Stimulated activated CD4-positive, alpha-beta T cell treated with anti-CD3 and anti-CD28 coated beads, Interleukin-4, amount 100 ng/mL, for 24 hours (primary cell): ENCODE results near the gene PEX1.
A peak's percentile ranks its signal among the peaks of the same experiment; 100 is the strongest.
"Not testable (repeated sequence)": the region's sequence is repeated elsewhere in the genome, so short reads cannot be mapped to it uniquely, and the experiment has no call there.

Experiments used
- DNase-seq: peaks from one replicate; pipeline ENCODE4 v3.0.0-alpha.2; 2020

The PEX1 gene

DNA sequence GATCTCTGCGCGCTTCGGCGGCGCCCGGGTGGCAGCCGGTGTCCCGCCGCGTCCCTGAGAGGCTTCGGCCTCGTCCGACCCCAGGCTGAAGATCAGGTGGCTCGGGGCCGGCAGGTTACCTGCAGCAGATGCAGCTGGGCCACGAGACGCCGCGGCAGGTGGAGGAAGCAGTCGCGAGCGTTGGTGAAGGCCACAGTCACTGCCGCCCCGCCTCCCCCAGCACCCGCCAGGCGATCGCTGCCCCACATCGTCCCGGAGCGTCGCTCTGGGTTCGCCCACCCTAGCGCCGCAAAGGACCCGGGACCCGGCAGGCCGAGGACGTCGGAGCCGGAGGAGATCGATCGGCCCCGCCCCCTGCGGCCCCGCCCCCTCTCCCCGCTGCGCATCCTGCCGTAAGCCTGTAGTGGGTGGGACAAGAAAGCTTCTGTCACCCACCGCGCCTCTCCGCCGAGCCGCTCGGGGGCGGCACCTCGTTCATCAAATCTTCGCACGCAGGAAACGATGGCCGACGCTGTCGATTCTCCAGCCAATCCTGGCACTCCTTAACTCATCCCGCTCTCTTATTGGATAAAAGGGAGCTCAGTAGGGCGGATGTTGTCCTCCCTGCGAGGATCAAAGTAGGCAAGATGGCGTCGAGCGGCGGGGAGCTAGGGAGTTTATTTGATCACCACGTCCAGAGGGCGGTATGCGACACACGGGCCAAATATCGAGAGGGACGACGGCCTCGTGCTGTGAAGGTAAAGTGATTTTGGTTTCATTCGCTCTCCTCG lies at the start of gene PEX1, which contains the start of gene RBM48:
PEX1 (minus strand) TSS at position 333 of the 770 bp plus-strand sequence; CDS start at position 248, 85 bp downstream.
RBM48 (plus strand) TSS at position 608 of the 770 bp plus-strand sequence; CDS start at position 627, 19 bp downstream.
- DNase-seq: peak; percentile 96

DNA sequence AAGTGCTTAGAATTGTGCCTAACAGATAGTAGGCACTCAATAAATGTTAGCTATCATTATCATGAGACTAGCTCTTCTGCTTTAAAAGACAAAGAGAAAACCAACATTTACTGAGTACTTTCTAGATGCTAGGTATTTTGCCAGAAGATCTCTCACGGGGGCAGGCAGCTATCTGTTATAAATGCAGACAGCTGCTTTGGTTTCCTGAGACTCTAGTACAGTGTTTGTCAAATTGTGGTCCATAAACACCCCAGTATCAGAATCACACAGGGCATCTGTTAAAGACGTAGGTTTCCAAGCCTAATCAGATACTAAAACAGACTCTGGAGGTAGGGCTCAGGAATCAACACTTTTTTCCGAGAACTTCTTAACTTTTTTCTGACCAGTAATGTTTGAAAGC lies 48.0 kb upstream of the PEX1 start:
- DNase-seq: no peak

DNA sequence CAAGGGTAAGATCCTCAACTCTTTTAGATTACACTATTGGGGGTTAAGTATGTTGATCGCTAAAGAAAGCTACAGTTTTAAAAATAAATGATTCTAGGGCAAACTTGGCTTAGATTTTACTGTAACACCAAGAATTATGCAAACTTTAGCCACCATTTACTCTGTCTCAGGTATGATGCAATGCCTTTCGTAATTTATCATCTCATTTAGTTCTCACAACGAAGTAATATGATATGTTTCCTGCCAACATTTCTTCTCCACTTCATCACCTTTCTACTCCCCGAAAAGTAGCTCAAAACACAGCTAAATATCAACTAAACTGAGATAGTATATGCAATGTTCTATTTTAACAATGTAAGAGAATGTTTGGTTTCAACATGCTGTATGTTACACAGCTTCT lies 40.8 kb upstream of the PEX1 start:
- no peak for DNase-seq

DNA sequence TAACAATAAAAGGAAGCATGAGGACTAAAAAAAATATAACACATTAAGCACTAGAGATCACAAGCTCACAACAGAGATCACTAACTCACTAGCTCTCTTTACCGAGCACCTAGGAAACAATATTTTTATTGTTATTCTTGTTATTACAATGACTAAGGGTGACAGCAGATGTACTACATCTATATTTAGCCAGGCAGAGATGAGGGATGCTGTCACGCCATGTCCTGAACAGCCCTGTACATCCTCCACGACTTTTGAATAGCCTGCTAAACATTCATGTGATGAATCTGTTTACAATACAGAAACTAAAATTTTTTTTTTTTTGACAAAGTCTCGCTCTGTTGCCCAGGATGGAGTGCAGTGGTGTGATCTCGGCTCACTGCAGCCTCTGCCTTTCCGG lies 39.1 kb upstream of the PEX1 start:
- no peak for DNase-seq

DNA sequence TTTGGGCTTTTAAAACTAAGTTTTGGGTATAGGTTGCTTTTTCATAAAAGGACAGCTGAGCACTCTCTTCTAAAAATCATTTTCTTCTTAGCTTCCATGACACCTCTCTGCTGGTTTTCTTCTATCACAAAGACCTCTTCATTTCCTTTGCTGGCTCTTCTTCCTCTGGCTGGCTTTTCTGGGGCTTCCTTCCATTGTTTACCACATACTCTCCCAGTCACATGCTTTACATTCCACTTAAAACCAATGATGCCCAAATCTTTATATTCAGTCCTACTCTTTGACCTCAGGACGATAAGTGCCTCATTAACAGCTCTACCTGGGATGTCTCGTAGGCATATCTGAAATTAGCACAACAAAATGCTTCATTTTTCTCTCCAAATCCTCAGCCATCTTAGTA lies 35.0 kb upstream of the PEX1 start:
- no peak for DNase-seq

DNA sequence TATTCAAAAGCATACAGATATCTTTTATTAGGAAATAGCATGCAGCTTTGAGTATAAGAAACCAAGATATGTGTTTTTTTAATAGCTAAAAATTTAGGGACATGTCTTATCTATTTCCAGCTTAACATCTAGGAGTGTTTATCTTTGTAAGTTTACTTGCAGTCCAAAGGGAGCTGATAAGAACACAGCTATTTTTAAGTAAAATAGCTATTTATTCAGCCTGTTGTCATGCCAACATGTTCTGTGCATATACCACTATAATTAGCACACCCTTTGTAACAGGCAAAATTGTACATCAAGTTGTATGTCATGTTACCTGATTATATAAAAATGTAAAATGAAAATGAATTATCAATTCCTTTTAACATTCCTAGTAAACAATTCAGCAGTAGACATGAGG lies 32.3 kb upstream of the PEX1 start:
- no peak for DNase-seq

DNA sequence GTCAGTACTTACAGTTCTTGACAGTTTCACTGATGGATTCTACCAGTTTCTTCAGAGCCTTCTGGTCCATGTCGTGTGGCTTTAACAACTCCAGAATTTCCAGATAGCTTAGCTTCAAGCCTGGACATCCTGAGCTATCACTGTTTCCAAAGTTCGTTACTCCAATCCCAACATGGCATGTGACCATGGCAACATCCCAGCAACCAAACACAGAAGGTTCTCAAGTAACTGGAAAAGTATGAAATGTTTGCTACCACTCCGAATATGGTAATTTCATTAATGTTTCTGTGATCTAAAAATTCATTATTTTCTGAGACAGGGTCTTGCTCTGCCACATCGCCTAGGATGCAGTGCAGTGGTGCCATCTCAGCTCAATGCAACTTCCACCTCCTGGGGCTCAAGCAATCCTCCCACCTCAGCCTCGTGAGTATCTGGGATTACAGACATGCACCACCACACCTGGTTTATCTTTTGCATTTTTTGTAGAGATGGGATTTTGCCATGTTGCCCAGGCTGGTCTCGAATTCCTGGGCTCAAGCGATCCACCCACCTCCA lies 29.6 kb upstream of the PEX1 start:
- DNase-seq: no peak

DNA sequence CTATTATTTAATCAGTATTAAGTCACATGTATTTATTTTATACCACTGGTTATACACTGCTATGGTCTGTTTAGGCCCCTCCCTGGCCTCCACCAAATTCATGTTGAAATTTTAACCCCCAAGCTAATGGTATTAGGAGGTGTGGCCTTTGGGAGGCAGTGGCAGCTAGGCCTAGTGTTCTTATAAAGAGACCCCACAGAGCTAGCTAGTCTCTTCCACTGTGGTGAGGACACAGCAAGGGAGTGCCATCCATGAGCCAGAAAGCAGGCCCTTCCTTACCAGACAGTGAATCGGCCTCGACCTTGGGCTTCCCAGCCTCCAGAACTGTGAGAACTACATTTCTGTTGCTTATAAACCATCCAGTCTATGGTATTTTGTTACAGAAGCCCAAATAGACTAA lies 28.9 kb upstream of the PEX1 start:
- no peak for DNase-seq

DNA sequence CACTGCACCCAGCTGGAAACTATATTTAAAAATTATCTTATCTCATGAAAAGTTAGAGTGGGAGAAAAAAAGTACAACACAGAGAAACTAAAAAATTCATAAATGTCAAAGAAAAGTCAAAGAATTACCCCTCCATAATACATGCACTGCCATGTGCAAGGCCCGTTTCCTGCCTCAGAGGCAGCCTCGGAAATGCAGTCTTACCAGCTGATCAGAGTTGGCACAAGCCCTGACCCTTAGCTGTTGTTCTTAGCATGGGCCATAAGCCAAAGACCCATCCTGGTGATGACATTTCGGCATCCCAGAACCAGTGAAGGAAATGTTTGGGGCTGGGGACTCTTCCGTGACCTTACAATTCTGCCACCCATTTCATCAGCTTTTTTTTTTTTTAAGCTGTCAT lies 21.9 kb upstream of the PEX1 start:
- no peak for DNase-seq

DNA sequence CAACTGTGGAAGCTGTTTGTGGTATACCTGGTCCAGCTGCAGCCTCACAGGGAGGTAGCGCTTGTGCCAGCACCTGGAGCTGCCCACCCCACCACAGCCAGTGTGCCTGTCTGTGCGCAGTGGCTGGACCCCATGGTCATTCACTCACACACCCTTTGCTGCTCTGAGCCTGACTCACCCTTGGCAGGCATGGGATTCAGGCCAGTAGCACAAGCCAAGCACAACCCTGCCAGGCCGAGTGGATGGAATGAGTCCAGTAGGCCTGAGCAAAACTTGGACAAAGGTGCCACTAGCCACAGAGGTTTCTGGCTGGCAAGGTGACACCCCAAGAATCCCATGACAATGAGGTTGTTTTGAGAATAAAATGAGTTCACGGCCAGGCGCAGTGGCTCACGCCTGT lies 19.3 kb upstream of the PEX1 start:
- no peak for DNase-seq

DNA sequence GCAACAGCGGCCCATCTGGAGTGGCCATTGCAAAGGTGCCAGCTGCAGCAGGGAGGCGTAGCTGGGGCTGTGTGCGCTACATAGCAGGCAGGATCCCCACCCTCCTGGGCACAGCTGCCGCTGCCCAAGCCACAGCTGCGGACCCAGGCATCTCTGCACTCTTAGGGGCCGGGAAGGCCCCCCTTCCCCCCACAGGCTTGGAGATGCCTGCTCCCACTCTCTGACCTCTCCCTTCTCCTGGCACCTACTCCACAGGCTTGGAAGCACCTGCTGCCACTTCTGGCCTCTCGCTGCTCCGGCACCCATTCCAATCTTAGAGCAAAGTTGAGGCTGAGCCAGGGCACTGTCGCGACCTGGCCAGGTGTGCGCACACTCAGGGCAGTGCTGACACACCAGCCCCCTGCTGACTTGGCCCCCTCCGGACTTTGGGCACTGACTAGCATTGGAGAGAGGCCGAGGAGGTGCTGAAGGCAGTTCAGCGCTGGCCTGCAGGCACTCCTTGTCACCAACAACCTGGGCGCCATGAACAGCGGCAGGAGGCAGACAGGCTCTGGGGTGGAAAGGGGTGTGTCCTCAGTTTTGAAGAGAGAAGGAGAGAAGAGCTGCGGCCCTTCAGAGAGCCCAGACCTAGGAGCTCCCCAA lies 18.7 kb upstream of the PEX1 start:
- no peak for DNase-seq

DNA sequence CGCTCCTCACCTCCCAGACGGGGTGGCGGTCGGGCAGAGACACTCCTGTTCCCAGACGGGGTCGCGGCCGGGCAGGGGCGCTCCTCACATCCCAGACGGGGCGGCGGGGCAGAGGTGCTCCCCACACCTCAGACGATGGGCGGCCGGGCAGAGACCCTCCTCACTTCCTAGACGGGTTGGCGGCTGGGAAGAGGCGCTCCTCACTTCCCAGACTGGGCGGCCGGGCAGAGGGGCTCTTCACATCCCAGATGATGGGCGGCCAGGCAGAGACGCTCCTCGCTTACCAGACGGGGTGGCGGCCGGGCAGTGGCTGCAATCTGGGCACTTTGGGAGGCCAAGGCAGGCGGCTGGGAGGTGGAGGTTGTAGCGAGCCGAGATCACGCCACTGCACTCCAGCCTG lies 16.8 kb upstream of the PEX1 start:
- not testable (repeated sequence) for DNase-seq

DNA sequence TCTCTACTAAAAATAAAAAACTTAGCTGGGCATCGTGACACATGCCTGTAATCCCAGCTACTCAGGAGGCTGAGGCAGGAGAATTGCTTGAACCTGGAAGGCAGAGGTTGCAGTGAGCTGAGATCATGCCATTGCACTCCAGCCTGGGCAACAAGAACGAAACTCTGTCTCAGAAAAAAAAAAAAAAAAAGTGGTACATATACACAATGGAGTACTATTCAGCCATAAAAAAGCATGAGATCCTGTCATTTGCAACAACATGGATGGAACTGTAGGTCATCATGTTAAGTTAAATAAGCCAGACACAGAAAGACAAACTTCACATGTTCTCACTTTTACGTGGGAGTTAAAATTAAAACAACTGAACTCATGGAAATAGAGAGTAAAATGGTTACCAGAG lies 15.2 kb upstream of the PEX1 start:
- DNase-seq: not testable (repeated sequence)

DNA sequence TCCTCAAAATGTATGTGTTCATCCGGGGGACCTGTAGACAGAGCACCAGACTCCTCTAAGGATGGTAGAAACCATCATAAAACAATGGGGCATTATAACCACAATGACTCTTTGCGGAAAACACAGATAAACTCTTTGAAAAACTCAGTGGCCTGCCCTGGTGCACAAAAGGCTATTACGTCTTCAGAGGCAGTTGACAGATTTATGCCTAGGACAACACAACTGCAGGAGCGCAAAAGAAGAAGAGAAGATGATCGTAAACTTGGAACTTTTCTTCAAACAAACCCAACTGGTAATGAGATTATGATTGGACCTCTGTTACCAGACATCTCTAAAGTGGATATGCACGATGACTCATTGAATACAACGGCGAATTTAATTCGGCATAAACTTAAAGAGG lies 6.3 kb upstream of the PEX1 start:
- DNase-seq: no peak

DNA sequence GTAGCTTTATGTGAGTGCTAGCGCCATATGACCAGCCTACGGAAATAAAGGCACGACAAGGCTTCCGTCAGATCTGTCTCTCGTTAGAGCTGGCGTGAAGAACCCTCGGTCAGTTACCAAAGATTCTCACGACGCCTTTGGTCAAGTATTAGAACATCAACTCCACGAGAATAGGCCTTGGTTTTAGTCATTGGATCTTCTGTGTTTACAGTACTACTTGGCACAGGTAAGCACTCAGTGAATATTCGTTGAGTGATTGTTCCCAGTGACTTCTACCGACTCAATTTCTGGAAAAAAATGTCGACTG lies 591 bp upstream of the PEX1 start:
- DNase-seq: no peak

DNA sequence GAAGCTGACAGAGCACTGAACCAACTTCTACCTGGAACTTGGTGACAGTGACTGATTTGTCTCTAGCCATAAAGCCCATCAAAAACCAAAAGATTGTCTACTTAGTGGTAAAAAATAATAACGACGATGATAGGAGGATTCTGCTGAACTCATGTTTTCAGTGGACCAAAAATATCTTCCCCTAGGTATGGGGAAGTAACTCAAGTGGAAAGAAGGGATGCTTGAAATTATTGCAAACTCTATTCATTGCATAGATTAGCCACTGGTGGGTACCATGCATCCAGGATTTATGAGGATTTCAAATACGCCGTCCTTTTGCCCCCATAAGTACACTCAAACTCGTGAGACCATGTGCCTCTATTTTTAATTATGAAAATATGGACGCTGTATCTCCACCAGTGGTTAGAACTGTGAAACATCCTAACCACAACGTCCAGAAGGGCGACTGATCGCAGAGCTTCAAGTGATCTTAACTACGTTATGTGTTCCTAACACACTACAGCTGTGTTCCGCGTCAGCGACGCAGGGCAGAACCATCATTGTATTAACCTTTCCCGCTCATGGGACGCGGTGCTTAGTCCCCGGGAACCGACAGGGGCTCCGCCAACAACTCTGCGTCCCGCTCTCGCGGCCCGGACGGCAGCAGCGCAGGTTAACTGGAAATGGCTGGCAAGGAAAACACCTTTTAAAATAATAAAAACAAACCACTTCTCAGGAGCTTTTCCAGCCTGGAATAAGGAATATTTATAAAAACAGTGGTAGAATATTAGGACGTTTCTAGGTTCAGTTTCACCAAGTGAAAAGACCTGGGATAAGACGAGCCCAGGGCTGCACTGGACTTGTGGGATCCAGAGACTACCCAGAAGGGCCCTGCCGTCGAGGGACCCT lies 776 bp downstream of the PEX1 start:
- peak; percentile 56 for DNase-seq

DNA sequence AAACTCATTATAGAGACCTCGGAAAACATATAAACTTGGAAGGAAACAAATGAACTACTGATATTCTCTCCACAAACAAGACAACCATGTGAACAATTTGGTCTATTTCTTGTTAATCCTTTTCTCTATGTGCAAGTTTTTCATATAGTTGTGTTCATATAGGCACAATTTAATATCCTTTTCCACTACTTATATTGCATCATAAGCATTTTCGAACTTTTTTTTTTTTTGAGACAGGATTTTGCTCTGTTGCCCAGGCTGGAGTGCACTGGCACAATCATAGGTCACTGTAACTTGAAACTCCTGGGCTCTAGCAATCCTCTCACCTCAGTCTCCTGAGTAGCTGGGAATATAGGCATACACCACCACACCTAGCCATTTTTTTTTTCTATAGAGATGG lies 5.2 kb downstream of the PEX1 start:
- no peak for DNase-seq

DNA sequence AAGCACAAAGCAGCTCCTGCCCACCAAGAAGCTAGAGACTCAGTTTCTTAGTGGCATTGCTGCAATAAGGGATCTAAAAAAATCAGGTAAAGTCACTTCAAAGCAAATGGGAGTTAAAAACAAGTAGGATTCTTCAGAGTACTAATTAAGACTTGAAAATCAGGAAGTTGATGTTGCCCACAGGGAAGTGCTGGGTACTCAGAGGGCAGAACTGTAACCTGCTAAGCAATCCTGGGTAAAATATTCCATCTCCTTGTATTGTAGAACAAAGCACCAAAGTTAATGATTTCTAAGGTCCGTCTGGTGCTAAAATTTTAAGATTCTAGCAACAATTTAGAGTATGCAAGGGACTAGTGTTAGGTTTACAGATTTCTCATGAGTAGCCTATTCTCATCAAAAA lies 8.3 kb downstream of the PEX1 start:
- no peak for DNase-seq

DNA sequence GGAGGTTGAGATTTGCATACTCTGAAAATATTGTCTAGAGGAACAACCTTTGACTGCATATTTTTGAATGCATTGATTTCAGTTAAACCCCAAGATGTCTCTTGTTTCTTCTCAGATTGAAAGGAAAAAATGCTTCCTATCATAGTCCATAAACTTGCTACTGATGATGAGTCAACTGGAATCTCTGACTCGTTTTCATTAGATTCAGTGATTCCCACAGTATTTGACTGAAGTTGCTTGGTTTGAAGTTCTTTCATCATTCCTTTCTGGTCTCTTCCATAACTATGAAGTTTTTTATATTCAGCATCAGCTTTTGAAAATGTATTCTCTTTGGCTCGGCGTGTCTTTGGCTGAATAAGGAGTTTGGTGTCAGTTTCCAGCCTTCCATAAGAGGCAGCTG lies 10.7 kb downstream of the PEX1 start:
- no peak for DNase-seq

DNA sequence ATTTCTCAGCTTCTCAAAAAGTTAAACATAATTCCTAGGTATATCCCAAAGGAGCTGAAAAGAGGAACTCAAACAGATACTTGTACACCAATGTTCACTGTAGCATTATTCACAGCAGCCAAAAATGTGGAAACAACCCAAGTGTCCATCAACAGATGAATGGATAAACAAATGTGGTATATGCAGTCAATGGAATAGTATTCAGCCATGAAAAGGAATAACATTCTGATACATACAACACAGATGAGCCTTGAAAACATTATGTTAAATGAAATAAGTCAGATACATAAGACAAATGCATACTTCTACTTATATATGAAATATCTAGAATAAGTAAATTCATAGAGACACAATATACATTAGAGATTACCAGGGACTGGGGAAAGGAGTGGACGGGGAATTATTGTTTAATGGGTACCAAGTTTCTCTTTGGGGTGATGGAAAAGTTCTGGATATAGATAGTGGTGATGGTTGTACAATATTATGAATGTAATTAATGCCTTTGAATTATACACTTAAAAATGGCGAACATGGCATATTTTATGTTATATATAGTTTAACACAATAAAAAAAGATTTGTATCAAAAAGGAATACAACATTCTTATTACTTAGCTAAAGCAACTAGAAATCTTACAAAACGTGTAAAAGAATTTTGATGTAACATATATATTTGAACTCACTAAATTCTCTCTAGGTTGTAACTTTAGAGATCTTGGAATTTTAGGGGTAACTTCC lies 15.0 kb downstream of the PEX1 start:
- no peak for DNase-seq

DNA sequence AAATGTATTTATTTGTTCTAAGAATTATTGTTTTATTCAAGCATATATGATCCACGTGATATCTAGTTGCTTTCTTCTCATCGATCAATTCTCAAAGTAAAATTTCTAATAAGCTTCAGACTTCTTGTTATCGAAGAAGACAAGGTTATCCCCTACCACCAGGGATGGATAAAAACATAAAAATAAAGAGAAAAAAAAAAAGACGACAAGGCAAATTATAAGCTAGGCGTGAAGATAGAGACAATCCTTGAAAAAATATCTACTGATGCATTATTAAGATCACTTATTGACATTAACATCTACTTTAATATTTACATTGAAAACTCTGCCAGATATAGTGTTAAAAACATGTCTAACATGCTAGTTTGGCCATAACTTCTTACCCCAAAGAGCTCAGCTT lies 19.4 kb downstream of the PEX1 start:
- no peak for DNase-seq

DNA sequence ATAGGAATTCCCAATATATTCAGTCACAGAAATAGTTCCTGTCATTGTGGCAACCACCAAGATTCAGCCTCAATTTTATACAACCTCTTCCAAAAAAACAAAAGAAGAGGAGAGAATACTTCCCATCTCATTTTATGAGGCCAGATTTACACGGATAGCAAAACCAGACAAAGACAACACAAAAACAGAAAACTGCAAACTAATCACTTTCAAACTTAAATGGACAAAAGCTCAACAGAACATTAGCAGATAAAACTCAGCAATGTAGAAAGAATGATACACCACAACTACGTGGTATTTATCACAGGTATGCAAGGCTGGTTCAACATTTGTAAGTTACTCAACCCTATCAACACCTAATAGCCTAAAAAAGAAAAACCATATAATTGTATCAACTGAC lies 22.0 kb downstream of the PEX1 start:
- no peak for DNase-seq

DNA sequence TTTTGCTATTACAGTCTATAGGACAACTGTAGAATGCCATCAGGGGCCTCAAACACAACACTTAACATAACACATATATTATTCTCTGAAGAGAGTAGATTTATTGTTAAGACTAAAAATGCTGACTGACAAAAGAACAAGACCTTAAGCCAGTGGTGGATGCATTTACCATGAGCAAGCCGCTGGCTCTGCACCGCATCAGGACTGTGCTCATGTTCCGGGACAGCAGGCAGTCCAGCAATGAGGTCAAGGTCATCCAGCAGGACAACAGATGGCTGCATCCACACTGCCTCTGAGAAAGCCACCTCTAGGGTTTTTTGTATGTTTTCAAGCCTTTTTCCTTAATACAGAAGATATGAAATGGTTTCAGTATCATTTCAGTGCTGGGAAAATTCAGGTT lies 23.8 kb downstream of the PEX1 start:
- no peak for DNase-seq
